GM12872 (cell line): ENCODE results near the gene ABL2.

Experiments
- TF ChIP-seq, protein P1 (sequence below): IDR thresholded peaks from 3 replicates; pipeline ENCODE4 v1.5.1; 2011; ENCODE audit warnings: low read depth, mild to moderate bottlenecking, low read length, moderate library complexity; ENCODE audit not compliant: insufficient read depth

ABL2 gene

DNA sequence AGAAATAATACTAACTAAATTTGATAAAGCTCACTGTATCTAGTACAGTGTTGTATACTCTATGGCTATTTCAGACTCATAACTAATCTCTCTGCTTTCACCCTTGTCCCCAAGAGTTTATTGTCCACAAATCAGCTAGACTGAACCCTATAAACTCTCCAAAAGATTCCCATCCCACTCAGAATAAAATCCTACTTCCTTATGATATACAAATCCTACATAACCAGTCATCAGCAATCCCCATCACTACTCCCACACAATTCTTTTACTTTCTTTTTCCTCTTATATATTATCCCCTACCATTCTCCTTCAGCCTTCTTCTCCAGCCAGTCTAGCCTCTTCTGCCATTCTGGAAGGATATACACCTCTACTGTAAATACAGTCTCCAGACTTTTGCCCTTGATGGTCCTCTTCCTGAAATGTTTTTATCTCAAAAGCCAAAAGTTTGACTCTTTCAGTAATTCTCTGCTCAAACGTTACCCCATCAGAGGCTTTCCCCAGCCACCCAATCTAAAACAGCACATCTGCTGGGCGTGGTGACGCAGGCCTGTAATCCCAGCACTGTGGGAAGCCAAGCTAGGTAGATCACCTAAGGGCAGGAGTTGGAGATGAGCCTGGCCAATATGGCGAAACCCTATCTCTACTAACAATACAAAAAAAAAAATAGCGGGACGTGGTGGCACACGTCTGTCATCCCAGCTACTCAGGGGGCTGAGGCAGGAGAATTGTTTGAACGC lies 41.6 kb downstream of the ABL2 start:
- TF ChIP-seq, protein P1, sequence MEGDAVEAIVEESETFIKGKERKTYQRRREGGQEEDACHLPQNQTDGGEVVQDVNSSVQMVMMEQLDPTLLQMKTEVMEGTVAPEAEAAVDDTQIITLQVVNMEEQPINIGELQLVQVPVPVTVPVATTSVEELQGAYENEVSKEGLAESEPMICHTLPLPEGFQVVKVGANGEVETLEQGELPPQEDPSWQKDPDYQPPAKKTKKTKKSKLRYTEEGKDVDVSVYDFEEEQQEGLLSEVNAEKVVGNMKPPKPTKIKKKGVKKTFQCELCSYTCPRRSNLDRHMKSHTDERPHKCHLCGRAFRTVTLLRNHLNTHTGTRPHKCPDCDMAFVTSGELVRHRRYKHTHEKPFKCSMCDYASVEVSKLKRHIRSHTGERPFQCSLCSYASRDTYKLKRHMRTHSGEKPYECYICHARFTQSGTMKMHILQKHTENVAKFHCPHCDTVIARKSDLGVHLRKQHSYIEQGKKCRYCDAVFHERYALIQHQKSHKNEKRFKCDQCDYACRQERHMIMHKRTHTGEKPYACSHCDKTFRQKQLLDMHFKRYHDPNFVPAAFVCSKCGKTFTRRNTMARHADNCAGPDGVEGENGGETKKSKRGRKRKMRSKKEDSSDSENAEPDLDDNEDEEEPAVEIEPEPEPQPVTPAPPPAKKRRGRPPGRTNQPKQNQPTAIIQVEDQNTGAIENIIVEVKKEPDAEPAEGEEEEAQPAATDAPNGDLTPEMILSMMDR: no peak

DNA sequence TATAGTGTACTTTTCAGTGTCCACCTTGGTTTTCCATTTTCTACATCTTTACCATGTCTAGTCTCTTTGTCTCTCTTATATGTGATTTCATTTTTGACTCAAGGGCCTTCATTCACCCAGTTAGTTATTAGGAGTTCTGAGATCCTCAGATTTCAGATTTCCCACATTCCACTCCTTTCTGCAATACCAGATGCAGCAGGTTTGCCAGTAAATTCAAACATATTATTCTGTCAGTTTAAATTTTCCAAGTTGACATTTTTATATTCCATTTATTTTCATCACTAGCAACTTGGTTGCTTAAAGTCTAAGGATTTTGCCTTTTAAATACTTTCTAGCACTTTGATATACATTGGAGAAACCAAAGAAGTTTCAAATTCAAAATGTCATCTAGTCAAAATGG lies 42.4 kb downstream of the ABL2 start:
- TF ChIP-seq, protein P1: no peak

DNA sequence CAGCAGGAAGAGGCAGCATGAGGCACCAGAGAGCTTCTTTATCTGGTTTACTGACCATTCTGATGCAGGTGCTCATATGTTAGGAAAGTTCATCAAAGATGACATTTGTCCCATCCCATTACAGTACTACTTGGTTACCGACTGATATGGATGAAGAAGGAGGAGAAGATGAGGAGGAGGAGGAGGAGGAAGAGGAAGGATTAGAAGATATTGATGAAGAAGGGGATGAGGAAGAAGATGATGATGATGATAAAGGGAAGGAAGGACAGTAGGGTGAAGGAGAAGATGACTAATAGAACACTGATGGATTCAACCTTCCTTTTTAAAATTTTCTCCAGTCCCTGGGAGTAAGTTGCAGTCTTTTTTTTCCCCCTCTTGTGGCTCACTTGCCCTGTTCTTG lies 45.1 kb downstream of the ABL2 start:
- TF ChIP-seq, protein P1: no peak

DNA sequence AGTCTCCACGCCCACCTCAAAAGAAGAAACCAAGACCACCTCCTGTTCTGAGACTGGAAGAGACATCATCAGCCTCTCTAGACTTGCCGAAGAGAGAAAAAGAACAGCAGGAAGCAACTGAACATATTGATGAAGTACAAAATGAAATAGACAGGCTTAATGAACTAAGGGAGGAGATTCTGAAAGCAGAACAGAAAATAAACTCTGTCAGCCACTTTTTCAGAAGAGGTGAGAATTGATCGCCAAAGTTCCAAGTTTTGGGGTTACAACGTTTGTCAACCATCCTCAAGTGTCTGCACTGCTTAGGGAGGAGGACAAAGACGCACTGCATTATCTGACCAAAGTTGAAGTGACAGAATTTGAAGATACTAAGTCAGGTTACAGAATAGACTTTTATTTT lies 45.6 kb downstream of the ABL2 start:
- TF ChIP-seq, protein P1: no peak

DNA sequence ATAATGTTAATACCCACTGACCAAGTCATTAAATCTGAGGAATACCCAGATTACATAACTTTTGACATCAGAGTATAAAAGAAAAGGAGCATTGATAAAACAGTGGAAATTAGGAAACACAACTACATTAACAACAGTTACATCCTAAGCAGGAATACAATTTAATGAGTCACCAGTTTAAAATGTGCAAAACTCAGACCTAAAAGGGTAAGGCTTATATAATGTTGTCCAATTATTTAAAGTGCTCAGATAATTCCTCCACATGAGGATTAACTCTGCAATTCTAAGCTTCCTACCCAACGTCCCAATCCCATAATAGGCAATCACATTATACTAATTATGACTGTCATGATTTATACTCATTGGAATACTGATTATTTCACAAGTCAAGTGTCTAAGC lies 50.5 kb downstream of the ABL2 start:
- TF ChIP-seq, protein P1: no peak

DNA sequence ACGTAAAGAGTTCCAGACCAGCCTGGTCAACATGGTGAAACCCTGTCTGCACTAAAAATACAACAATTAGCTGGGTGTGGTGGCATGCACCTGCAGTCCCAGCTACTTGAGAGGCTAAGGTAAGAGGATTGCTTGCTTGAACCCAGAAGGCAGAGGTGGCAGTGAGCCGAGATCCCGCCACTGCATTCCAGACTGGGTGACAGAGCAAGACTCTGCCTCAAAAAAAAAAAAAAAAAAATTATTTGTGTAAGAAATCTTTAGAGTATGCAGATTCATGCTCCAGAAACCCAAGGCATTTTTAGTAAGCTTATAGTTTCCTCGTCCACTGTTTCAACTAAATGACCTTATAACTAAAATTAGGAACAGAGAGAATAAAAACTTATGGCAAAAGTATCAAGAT lies 51.3 kb downstream of the ABL2 start:
- TF ChIP-seq, protein P1: no peak

DNA sequence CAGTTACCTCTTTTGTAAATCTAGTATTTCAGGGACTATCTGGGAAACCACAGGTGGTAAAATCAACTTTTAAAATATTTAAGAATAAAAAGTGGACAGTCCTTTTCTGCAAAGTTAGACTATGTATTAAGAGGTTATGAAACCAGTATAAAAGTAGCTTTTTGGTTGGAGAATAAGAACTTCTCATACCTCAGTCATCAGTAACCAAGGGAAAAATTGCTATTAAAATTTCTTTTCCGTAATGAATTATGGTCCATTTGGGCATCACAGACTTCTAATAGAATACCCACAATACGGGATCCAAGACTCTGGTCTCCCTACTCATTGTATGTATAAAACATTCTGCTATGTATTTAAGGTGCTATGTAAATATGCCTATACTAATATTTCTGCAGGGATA lies 51.9 kb downstream of the ABL2 start:
- TF ChIP-seq, protein P1: no peak
